HG03439 (cell line): ENCODE measurements around the gene APCDD1.
"Not testable (repeated sequence)": the region's sequence is repeated elsewhere in the genome, so short reads cannot be mapped to it uniquely, and the experiment has no call there.

Source experiments
- ATAC-seq: cut with Tn5 transposase; IDR thresholded peaks from one replicate; pipeline ENCODE4 v1.9.1; 2021; ENCODE audit warnings: mild to moderate bottlenecking, moderate library complexity; ENCODE audit not compliant: unreplicated experiment

Gene APCDD1

GRCh38 chr18:10461989-10462388 lies 7.6 kb downstream of the APCDD1 start:
- no peak for ATAC-seq

GRCh38 chr18:10462597-10462996 lies 8.2 kb downstream of the APCDD1 start:
- ATAC-seq, result no peak

GRCh38 chr18:10463096-10463495 lies 8.7 kb downstream of the APCDD1 start:
- no peak for ATAC-seq

- no peak for ATAC-seq
Measured at GRCh38 chr18:10463741-10464140, 9.3 kb downstream of the APCDD1 start.

- ATAC-seq, result not testable (repeated sequence)
Measured at GRCh38 chr18:10464161-10464648, 9.8 kb downstream of the APCDD1 start.

- no peak for ATAC-seq
Measured at GRCh38 chr18:10465174-10465939, 10.9 kb downstream of the APCDD1 start.

- ATAC-seq, result no peak
Measured at GRCh38 chr18:10470429-10470828, 16.0 kb downstream of the APCDD1 start.

- ATAC-seq, result no peak
Measured at GRCh38 chr18:10471574-10471973, 17.1 kb downstream of the APCDD1 start.

GRCh38 chr18:10473132-10473531 lies 18.7 kb downstream of the APCDD1 start:
- no peak for ATAC-seq

GRCh38 chr18:10474309-10474708 lies 19.9 kb downstream of the APCDD1 start:
- no peak for ATAC-seq

- ATAC-seq, result no peak
Measured at GRCh38 chr18:10475276-10475653, 20.8 kb downstream of the APCDD1 start.

- ATAC-seq, result no peak
Measured at GRCh38 chr18:10475654-10476291, 21.3 kb downstream of the APCDD1 start.

- no peak for ATAC-seq
Measured at GRCh38 chr18:10476338-10476791, 21.9 kb downstream of the APCDD1 start.

- no peak for ATAC-seq
Measured at GRCh38 chr18:10477121-10477862, 22.9 kb downstream of the APCDD1 start.

- ATAC-seq, result no peak
Measured at GRCh38 chr18:10477863-10478260, 23.4 kb downstream of the APCDD1 start.

- ATAC-seq, result no peak
Measured at GRCh38 chr18:10481831-10482230, 27.4 kb downstream of the APCDD1 start.

GRCh38 chr18:10482363-10482984 lies 28.0 kb downstream of the APCDD1 start:
- ATAC-seq, result no peak

GRCh38 chr18:10482985-10483949 lies 28.8 kb downstream of the APCDD1 start:
- ATAC-seq, result no peak

GRCh38 chr18:10485475-10485874 lies 31.0 kb downstream of the APCDD1 start:
- no peak for ATAC-seq

GRCh38 chr18:10486362-10486761 lies 31.9 kb downstream of the APCDD1 start:
- no peak for ATAC-seq
